Measurements from ENCODE around the gene PEX3.

DNA sequence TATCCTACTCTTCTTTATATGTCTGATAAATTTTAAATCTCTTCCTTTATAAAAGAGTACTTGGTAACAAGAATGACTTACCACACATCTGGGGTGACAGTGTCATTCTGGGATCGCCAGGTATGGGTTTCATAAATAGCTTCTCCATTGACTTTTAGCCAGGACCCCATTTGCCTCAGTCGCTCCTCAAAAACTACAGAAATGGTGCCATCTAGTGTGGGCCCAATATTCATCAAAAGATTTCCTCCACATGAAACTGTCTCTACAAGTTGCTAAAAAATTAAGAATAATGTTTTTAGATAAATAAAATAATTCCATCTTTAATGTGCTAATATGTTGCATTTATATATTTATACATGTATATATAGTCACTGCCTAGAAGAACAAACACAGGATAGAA, 51.2 kb downstream of the PEX3 start:
- TF ChIP-seq EZH2 (IDR thresholded peaks at IDR 0.05; ENCODE audit: borderline replicate concordance, control insufficient read depth, low read depth, low read length) = no peak
- TF ChIP-seq CREB1 (IDR thresholded peaks at IDR 0.05; ENCODE audit: low read depth) = no peak
- TF ChIP-seq, protein P1, sequence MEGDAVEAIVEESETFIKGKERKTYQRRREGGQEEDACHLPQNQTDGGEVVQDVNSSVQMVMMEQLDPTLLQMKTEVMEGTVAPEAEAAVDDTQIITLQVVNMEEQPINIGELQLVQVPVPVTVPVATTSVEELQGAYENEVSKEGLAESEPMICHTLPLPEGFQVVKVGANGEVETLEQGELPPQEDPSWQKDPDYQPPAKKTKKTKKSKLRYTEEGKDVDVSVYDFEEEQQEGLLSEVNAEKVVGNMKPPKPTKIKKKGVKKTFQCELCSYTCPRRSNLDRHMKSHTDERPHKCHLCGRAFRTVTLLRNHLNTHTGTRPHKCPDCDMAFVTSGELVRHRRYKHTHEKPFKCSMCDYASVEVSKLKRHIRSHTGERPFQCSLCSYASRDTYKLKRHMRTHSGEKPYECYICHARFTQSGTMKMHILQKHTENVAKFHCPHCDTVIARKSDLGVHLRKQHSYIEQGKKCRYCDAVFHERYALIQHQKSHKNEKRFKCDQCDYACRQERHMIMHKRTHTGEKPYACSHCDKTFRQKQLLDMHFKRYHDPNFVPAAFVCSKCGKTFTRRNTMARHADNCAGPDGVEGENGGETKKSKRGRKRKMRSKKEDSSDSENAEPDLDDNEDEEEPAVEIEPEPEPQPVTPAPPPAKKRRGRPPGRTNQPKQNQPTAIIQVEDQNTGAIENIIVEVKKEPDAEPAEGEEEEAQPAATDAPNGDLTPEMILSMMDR (IDR thresholded peaks at IDR 0.05 in 2 of 3, conservative IDR thresholded peaks at IDR 0.05 in 1 of 3; ENCODE audit: control insufficient read depth in 2 of 3, extremely low read depth in 1 of 3, insufficient read depth in 1 of 3, low read depth in 3 of 3, low read length in 3 of 3) = no peak
- no peak for TF ChIP-seq SREBF1 (IDR thresholded peaks at IDR 0.05; ENCODE audit: low read length)
- TF ChIP-seq, protein P2, sequence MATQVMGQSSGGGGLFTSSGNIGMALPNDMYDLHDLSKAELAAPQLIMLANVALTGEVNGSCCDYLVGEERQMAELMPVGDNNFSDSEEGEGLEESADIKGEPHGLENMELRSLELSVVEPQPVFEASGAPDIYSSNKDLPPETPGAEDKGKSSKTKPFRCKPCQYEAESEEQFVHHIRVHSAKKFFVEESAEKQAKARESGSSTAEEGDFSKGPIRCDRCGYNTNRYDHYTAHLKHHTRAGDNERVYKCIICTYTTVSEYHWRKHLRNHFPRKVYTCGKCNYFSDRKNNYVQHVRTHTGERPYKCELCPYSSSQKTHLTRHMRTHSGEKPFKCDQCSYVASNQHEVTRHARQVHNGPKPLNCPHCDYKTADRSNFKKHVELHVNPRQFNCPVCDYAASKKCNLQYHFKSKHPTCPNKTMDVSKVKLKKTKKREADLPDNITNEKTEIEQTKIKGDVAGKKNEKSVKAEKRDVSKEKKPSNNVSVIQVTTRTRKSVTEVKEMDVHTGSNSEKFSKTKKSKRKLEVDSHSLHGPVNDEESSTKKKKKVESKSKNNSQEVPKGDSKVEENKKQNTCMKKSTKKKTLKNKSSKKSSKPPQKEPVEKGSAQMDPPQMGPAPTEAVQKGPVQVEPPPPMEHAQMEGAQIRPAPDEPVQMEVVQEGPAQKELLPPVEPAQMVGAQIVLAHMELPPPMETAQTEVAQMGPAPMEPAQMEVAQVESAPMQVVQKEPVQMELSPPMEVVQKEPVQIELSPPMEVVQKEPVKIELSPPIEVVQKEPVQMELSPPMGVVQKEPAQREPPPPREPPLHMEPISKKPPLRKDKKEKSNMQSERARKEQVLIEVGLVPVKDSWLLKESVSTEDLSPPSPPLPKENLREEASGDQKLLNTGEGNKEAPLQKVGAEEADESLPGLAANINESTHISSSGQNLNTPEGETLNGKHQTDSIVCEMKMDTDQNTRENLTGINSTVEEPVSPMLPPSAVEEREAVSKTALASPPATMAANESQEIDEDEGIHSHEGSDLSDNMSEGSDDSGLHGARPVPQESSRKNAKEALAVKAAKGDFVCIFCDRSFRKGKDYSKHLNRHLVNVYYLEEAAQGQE (IDR thresholded peaks at IDR 0.05; ENCODE audit: low read depth, low read length) = no peak
- TF ChIP-seq EP300 (IDR thresholded peaks at IDR 0.05; ENCODE audit: borderline replicate concordance in 1 of 2, control insufficient read depth in 1 of 2, low read depth in 2 of 2, low read length in 2 of 2) = no peak
- TF ChIP-seq POLR2AphosphoS5 (IDR thresholded peaks at IDR 0.05; ENCODE audit: low read length) = no peak
- TF ChIP-seq ZBTB33 (IDR thresholded peaks at IDR 0.05) = no peak
- TF ChIP-seq MXI1 (IDR thresholded peaks at IDR 0.05; ENCODE audit: low read depth, low read length) = no peak
